Endothelial cell of umbilical vein (primary cell): ENCODE measurements around the gene DUOXA1. TPM values are rescaled to one million over a fixed set of nuclear protein-coding genes. Genes with fewer than 3 reads are reported as not detected.

Source experiments
- BruUV-seq: library from RNA; stranded (reverse); fragments of 400-500 nt; replicated peaks from 2 replicates; lab custom pipeline; 2021; lab: Mats Ljungman, UMichigan
- CTCF ChIA-PET: fragments of 300-600, 350-600 bp; sonication (Branson Sonifier 250); formaldehyde crosslinking; loops from one replicate; lab custom pipeline; 2021; ENCODE audit warnings: antibody characterized with exemption, inconsistent platforms; lab: Charles Lee
- POLR2A ChIA-PET: fragments of 300-600, 350-600 bp; sonication (Branson Sonifier 250); formaldehyde crosslinking; loops from one replicate; lab custom pipeline; 2021; ENCODE audit warnings: antibody characterized with exemption, inconsistent platforms; lab: Charles Lee
- DNase-seq: peaks from one replicate; pipeline ENCODE4 v3.0.0-alpha.2; 2011; ENCODE audit warnings: low read depth, low spot score
- FAIRE-seq: peaks from 2 replicates; lab custom pipeline; 2011; peaks lifted over from hg19 to GRCh38; lab: Jason Lieb, UNC
- H2AFZ ChIP-seq: 2 replicates; pipeline ENCODE4 v1.6.0; 2012; ENCODE audit warnings: low read depth, low read length, control low read depth, inconsistent platforms
- H3K27ac ChIP-seq: 2 replicates; pipeline ENCODE4 v1.5.1; 2011; ENCODE audit warnings: low read depth, mild to moderate bottlenecking, control low read depth, low read length, moderate library complexity; ENCODE audit not compliant: insufficient read depth
- H3K27me3 ChIP-seq, 2 experiments: 2 replicates each; pipeline versions ENCODE4 v1.6.0 to v1.6.1; 2011; ENCODE audit warnings: low read length in 2 of 2, mixed read lengths in 1 of 2; ENCODE audit not compliant: control insufficient read depth in 2 of 2, insufficient read depth in 2 of 2
- H3K36me3 ChIP-seq, 2 experiments: 2 replicates in 1 of 2; 3 replicates in 1 of 2; pipeline ENCODE4 v1.5.1; 2011; ENCODE audit warnings: low read length in 2 of 2, mild to moderate bottlenecking in 1 of 2, moderate library complexity in 1 of 2; ENCODE audit not compliant: control insufficient read depth in 2 of 2, insufficient read depth in 2 of 2; ENCODE audit errors: extremely low read depth in 1 of 2
- H3K4me1 ChIP-seq: 3 replicates; pipeline ENCODE4 v1.5.1; 2011; ENCODE audit warnings: mild to moderate bottlenecking, low read length; ENCODE audit not compliant: control insufficient read depth, insufficient read depth; ENCODE audit errors: extremely low read depth
- H3K4me2 ChIP-seq: 2 replicates; pipeline ENCODE4 v1.6.1; 2011; ENCODE audit warnings: low read length, control low read depth, mixed read lengths; ENCODE audit not compliant: insufficient read depth
- H3K4me3 ChIP-seq, 3 experiments: fragments of 200-600 bp in 1 of 3; sonication (generic), shearing (Covaris generic) in 1 of 3; replicated peaks in 1 of 3; 2 replicates each; pipeline ENCODE4 v1.5.1; 2011 to 2016; ENCODE audit warnings: control low read depth in 3 of 3, low read length in 3 of 3, mild to moderate bottlenecking in 2 of 3, inconsistent platforms in 1 of 3, low read depth in 1 of 3, moderate library complexity in 1 of 3; ENCODE audit not compliant: insufficient read depth in 1 of 3
- H3K79me2 ChIP-seq: 2 replicates; pipeline ENCODE4 v1.6.0; 2012; ENCODE audit warnings: low read length, inconsistent platforms; ENCODE audit not compliant: control insufficient read depth, insufficient read depth
- H3K9ac ChIP-seq: replicated peaks from 2 replicates; pipeline ENCODE3; 2011; ENCODE audit warnings: low read length, control low read depth; ENCODE audit not compliant: insufficient read depth; ENCODE audit errors: extremely low read depth
- H3K9me1 ChIP-seq: replicated peaks from 3 replicates; pipeline ENCODE4 v1.6.0; 2011; ENCODE audit warnings: mild to moderate bottlenecking, low read length; ENCODE audit not compliant: control insufficient read depth, insufficient read depth; ENCODE audit errors: extremely low read depth
- H3K9me3 ChIP-seq: replicated peaks from 2 replicates; pipeline ENCODE4 v1.5.1; 2012; ENCODE audit warnings: low read length, inconsistent platforms; ENCODE audit not compliant: control insufficient read depth, insufficient read depth
- H4K20me1 ChIP-seq: replicated peaks from 2 replicates; pipeline ENCODE3; 2011; ENCODE audit warnings: mild to moderate bottlenecking, low read length; ENCODE audit not compliant: control insufficient read depth, insufficient read depth; ENCODE audit errors: extremely low read depth
- CTCF ChIP-seq, 2 donors: IDR thresholded peaks; 1 replicate in 1 of 2; 2 replicates in 1 of 2; pipeline ENCODE4 v1.5.1; 2011; ENCODE audit warnings: low read length in 2 of 2, mild to moderate bottlenecking in 2 of 2, moderate library complexity in 2 of 2, control low read depth in 1 of 2, inconsistent platforms in 1 of 2, low read depth in 1 of 2; ENCODE audit not compliant: insufficient read depth in 1 of 2; ENCODE audit errors: extremely low read depth in 1 of 2
- EZH2 ChIP-seq: IDR thresholded peaks from 2 replicates; pipeline ENCODE4 v1.6.1; 2012; ENCODE audit warnings: borderline replicate concordance, low read depth, mild to moderate bottlenecking, moderate library complexity, low read length, inconsistent platforms; ENCODE audit not compliant: severe bottlenecking
- FOS ChIP-seq: IDR thresholded peaks from 2 replicates; pipeline ENCODE4 v1.6.1; 2011; ENCODE audit warnings: mild to moderate bottlenecking, low read length, moderate library complexity, borderline replicate concordance; ENCODE audit not compliant: insufficient read depth
- GATA2 ChIP-seq: IDR thresholded peaks from 2 replicates; pipeline ENCODE4 v1.7.0; 2011; ENCODE audit warnings: low read depth, mild to moderate bottlenecking, moderate library complexity, mixed read lengths, low read length; ENCODE audit not compliant: insufficient read length, insufficient read depth
- JUN ChIP-seq: IDR thresholded peaks from 2 replicates; pipeline ENCODE4 v1.6.1; 2011; ENCODE audit warnings: borderline replicate concordance, low read depth; ENCODE audit not compliant: insufficient read length, insufficient read depth
- MAX ChIP-seq: IDR thresholded peaks from 2 replicates; pipeline ENCODE4 v1.6.1; 2011; ENCODE audit not compliant: insufficient read depth, insufficient read length
- dilution Hi-C: fragments of 300-500 bp; cut with MboI; formaldehyde crosslinking; loops from one replicate; pipeline ENCODE4 v1.15.0; 2019; ENCODE audit warnings: low sequenced_read_pairs; ENCODE audit not compliant: extremely low pct_ligation_motif_present
- intact Hi-C: fragments of 100-400 bp; cut with micrococcal nuclease; formaldehyde crosslinking; loops from one replicate; pipeline ENCODE4 v1.10.0; 2022
- polyA plus RNA-seq, 4 experiments: library from polyadenylated mRNA; depleted of rRNA in 3 of 4; stranded (reverse) in 3 of 4; unstranded in 1 of 4; fragments of >200 nt; gene quantifications; 2 replicates each; pipeline versions ENCODE4 v1.2.1 to v1.2.3, GENCODE V29; 2011 to 2012; ENCODE audit warnings: missing spikeins in 1 of 4
- total RNA-seq: library from RNA; stranded (reverse); gene quantifications from 2 replicates; pipeline ENCODE4 v1.2.3, GENCODE V29; 2021

DUOXA1 gene
- total and polyA plus RNA-seq, 2 donors (not counting 3 experiments of a cell fraction or from before 2014, with no cell fraction given) = 0.07 TPM; not detected in 1

- Histone ChIP-seq H3K4me1 (no peaks in the 10 kb centered on the region), H3K36me3 (no peaks in the 10 kb centered on the region), H3K4me2 (no peak overlapping the region), H3K9ac (no peak overlapping the region), H3K9me1 (no peaks in the 10 kb centered on the region), H3K4me3 (no peak overlapping the region), H3K9me3 (no peaks in the 10 kb centered on the region), H3K27ac (no peak overlapping the region), H4K20me1 (no peaks in the 10 kb centered on the region), H3K27me3 (peaks cover 18% of the 10 kb centered on the region in 2 experiments), H3K79me2 (no peaks in the 10 kb centered on the region), H2AFZ (no peak overlapping the region)
- no peak for TF ChIP-seq MAX
- TF ChIP-seq EZH2 = no peak
- CTCF ChIA-PET = interaction anchor here (1.0 to 1.8 kb wide), 2 partner anchors 13 to 24 kb away, joined by 3 to 6 read pairs; no protein-coding TSS in a partner anchor
- POLR2A ChIA-PET = no interaction called here
- no peak for FAIRE-seq
- no TSS peak for BruUV-seq
- DNase-seq = no peak
- dilution Hi-C loops (no loop called here), intact Hi-C loops (no loop called here)
Measured at GRCh38 chr15:45093622-45094357, 35.9 kb downstream of the DUOXA1 start.

GRCh38 chr15:45093013-45093412 lies 36.7 kb downstream of the DUOXA1 start:
- Histone ChIP-seq H3K9me3 (no peaks in the 10 kb centered on the region), H3K27ac (no peak overlapping the region), H3K9ac (no peak overlapping the region), H3K4me3 (no peak overlapping the region), H3K4me2 (no peak overlapping the region), H3K79me2 (no peaks in the 10 kb centered on the region), H3K36me3 (no peaks in the 10 kb centered on the region), H3K4me1 (no peaks in the 10 kb centered on the region), H4K20me1 (no peaks in the 10 kb centered on the region), H2AFZ (no peak overlapping the region), H3K27me3 (peaks cover 19 to 22% of the 10 kb centered on the region in 2 experiments), H3K9me1 (no peaks in the 10 kb centered on the region)
- TF ChIP-seq MAX = no peak
- no peak for TF ChIP-seq JUN
- no peak for TF ChIP-seq CTCF (IDR thresholded peaks at IDR 0.05; ENCODE audit: extremely low read depth in 1 of 2, insufficient read depth in 1 of 2, low read depth in 1 of 2, low read length in 2 of 2)
- no peak for TF ChIP-seq GATA2
- no peak for TF ChIP-seq EZH2
- TF ChIP-seq FOS = no peak
- POLR2A ChIA-PET = no interaction called here
- BruUV-seq = no TSS peak
- dilution Hi-C loops (no loop called here), intact Hi-C loops (no loop called here)
- CTCF ChIA-PET = interaction anchor here (1.8 kb wide), 1 partner anchor 25 kb away, joined by 6 read pairs; no protein-coding TSS in a partner anchor
- FAIRE-seq (no peak), DNase-seq (no peak)
